Measurements from ENCODE around the gene FAM3D. TPM values are rescaled to one million over a fixed set of nuclear protein-coding genes. Genes with fewer than 3 reads are reported as not detected.

FAM3D gene
- total and polyA plus RNA-seq, 9 of the 15 experiments (the other 6 are each of a cell fraction or from before 2014, with no cell fraction given), result not detected

GRCh38 chr3:58654466-58654865, 12.1 kb downstream of the FAM3D start:
- H3K4me1 ChIP-seq (replicated peaks in 1 of 2; ENCODE audit: control insufficient read depth in 2 of 2, insufficient read depth in 2 of 2, low read length in 2 of 2), result no peaks in the 10 kb centered on the region

GRCh38 chr3:58652624-58653023, 13.9 kb downstream of the FAM3D start:
- ChIA-PET CTCF (ENCODE audit: low intra/inter-chr PET ratio) (no interaction called here), POLR2A (interaction anchor here (1.1 kb wide), 1 partner anchor 8 kb away, joined by 5 read pairs; no protein-coding TSS in a partner anchor)
- no peaks in the 10 kb centered on the region for H3K9me1 ChIP-seq (ENCODE audit: control insufficient read depth, insufficient read depth, low read length)
- no peaks in the 10 kb centered on the region for H3K79me2 ChIP-seq (ENCODE audit: control insufficient read depth, insufficient read depth, low read length)
- H3K36me3 ChIP-seq (ENCODE audit: control insufficient read depth, insufficient read depth, low read length), result no peaks in the 10 kb centered on the region
- H3K4me3 ChIP-seq, result no peak overlapping the region
- no peaks in the 10 kb centered on the region; a peak in 1 of 5 replicates for H3K27me3 ChIP-seq (ENCODE audit: control insufficient read depth in 2 of 2, insufficient read depth in 2 of 2, low read length in 2 of 2)
- no peaks in the 10 kb centered on the region for H4K20me1 ChIP-seq (replicated peaks; ENCODE audit: control insufficient read depth, insufficient read depth, low read length)
- intact Hi-C loops (cut with micrococcal nuclease) (no loop called here), in situ Hi-C loops (cut with MboI) (no loop called here)
- no peak overlapping the region for H3K4me2 ChIP-seq (ENCODE audit: insufficient read depth, low read length)
- no peaks in the 10 kb centered on the region for H3K9me3 ChIP-seq (replicated peaks; ENCODE audit: control insufficient read depth, insufficient read depth, low read depth, low read length)
- ATAC-seq (no peak), FAIRE-seq (no peak), DNase-seq (ENCODE audit: extremely low read depth in 1 of 4, low spot score in 3 of 4) (no peak)
- no peak overlapping the region for H3K27ac ChIP-seq (ENCODE audit: extremely low read depth, low read depth, low read length)
- TF ChIP-seq PRPF4 (IDR thresholded peaks at IDR 0.05; ENCODE audit: insufficient read depth, low read depth, low read length, poor library complexity, severe bottlenecking), result no peak
- 0 out of 2 replicates have a peak, but pooled peaks have one; percentile 24 for TF ChIP-seq EHMT2 (IDR thresholded peaks at IDR 0.05)
- no peak for TF ChIP-seq MCM3 (IDR thresholded peaks at IDR 0.05)
- WGBS (ENCODE audit: insufficient coverage, low coverage, missing lambda C conversion rate), result 0% methylated on average over 2 of the region's 2 CpGs
- no peak overlapping the region for H2AFZ ChIP-seq (ENCODE audit: low read depth, low read length)
- H3K9ac ChIP-seq (ENCODE audit: insufficient read depth in 1 of 2, low read depth in 2 of 2, low read length in 2 of 2), result no peak overlapping the region
- no peaks in the 10 kb centered on the region for H3K4me1 ChIP-seq (replicated peaks in 1 of 2; ENCODE audit: control insufficient read depth in 2 of 2, insufficient read depth in 2 of 2, low read length in 2 of 2)
- BruUV-seq (replicated peaks), result no TSS peak

More at GRCh38 chr3:58654466-58654865, 12.1 kb downstream of the FAM3D start:
- no peak for ATAC-seq
- no peaks in the 10 kb centered on the region for H3K9me3 ChIP-seq (replicated peaks; ENCODE audit: control insufficient read depth, insufficient read depth, low read depth, low read length)
- intact Hi-C loops (cut with micrococcal nuclease) (no loop called here), in situ Hi-C loops (cut with MboI) (no loop called here)
- no peak for DNase-seq (ENCODE audit: extremely low read depth in 1 of 4, low spot score in 3 of 4)
- no peak overlapping the region for H3K4me2 ChIP-seq (ENCODE audit: insufficient read depth, low read length)
- no TSS peak for BruUV-seq (replicated peaks)
- FAIRE-seq, result no peak
- no peaks in the 10 kb centered on the region for H4K20me1 ChIP-seq (replicated peaks; ENCODE audit: control insufficient read depth, insufficient read depth, low read length)
- no peak overlapping the region for H3K9ac ChIP-seq (ENCODE audit: insufficient read depth in 1 of 2, low read depth in 2 of 2, low read length in 2 of 2)
- H3K4me3 ChIP-seq, result no peak overlapping the region
- 0% methylated on average over 6 of the region's 6 CpGs for WGBS (ENCODE audit: insufficient coverage, low coverage, missing lambda C conversion rate)
- H3K27me3 ChIP-seq (ENCODE audit: control insufficient read depth in 2 of 2, insufficient read depth in 2 of 2, low read length in 2 of 2), result no peaks in the 10 kb centered on the region; a peak in 1 of 5 replicates
- no peak overlapping the region for H2AFZ ChIP-seq (ENCODE audit: low read depth, low read length)
- no peak for TF ChIP-seq ZC3H4 (CRISPR knock-in tag; IDR thresholded peaks at IDR 0.05; ENCODE audit: borderline replicate concordance)
- TF ChIP-seq ZSCAN32 (CRISPR knock-in tag; IDR thresholded peaks at IDR 0.05), result no peak
- TF ChIP-seq HDAC2 (IDR thresholded peaks at IDR 0.05), result no peak
- ChIA-PET POLR2A (no interaction called here), CTCF (ENCODE audit: low intra/inter-chr PET ratio) (no interaction called here)
- H3K9me1 ChIP-seq (ENCODE audit: control insufficient read depth, insufficient read depth, low read length), result no peaks in the 10 kb centered on the region
- no peaks in the 10 kb centered on the region for H3K36me3 ChIP-seq (ENCODE audit: control insufficient read depth, insufficient read depth, low read length)
- no peak overlapping the region for H3K27ac ChIP-seq (ENCODE audit: extremely low read depth, low read depth, low read length)
- no peaks in the 10 kb centered on the region for H3K79me2 ChIP-seq (ENCODE audit: control insufficient read depth, insufficient read depth, low read length)

Measured in K562 (cell line).